Measurements from ENCODE around the gene RCVRN. TPM values are rescaled to one million over a fixed set of nuclear protein-coding genes. Genes with fewer than 3 reads are reported as not detected.

RCVRN gene
- total and polyA plus RNA-seq, 9 of the 15 experiments (the other 6 are each of a cell fraction or from before 2014, with no cell fraction given) = not detected

DNA sequence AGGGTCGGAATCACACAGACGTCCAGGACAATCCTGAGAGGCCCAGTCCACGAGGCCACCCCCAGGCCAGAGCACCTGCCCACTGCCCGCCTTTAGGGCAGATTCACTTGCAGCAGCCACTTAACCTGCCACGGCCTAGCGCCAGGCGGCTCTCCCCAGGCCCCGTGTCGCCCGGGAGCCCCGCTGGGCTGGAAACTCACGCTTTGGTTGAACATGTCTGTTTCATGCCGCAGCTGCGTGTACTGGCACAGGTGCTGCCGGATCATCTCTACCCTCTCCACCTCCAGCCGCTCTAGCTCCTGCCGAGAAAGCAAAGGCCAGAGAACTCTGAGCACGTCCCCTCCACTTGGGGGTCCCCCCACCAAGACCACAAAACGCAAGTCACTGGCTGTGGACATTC, 12.7 kb upstream of the RCVRN start:
- Histone ChIP-seq H3K79me2 (ENCODE audit: control insufficient read depth, insufficient read depth, low read length) (no peaks in the 10 kb centered on the region), H3K27me3 (ENCODE audit: control insufficient read depth in 2 of 2, insufficient read depth in 2 of 2, low read length in 2 of 2) (peaks cover 0 to 5% of the 10 kb centered on the region in 2 experiments; a peak in 1 of 5 replicates), H3K4me2 (ENCODE audit: insufficient read depth, low read length) (no peak overlapping the region), H3K27ac (ENCODE audit: extremely low read depth, low read depth, low read length) (no peak overlapping the region), H3K36me3 (ENCODE audit: control insufficient read depth, insufficient read depth, low read length) (no peaks in the 10 kb centered on the region), H2AFZ (ENCODE audit: low read depth, low read length) (no peak overlapping the region), H3K9me3 (replicated peaks; ENCODE audit: control insufficient read depth, insufficient read depth, low read depth, low read length) (no peaks in the 10 kb centered on the region), H3K4me1 (replicated peaks in 1 of 2; ENCODE audit: control insufficient read depth in 2 of 2, insufficient read depth in 2 of 2, low read length in 2 of 2) (no peaks in the 10 kb centered on the region), H4K20me1 (replicated peaks; ENCODE audit: control insufficient read depth, insufficient read depth, low read length) (no peaks in the 10 kb centered on the region), H3K9me1 (ENCODE audit: control insufficient read depth, insufficient read depth, low read length) (no peaks in the 10 kb centered on the region), H3K9ac (ENCODE audit: insufficient read depth in 1 of 2, low read depth in 2 of 2, low read length in 2 of 2) (no peak overlapping the region), H3K4me3 (no peak overlapping the region)
- intact Hi-C loops (cut with micrococcal nuclease) (no loop called here), in situ Hi-C loops (cut with MboI) (no loop called here)
- 0% methylated on average over 14 of the region's 19 CpGs for WGBS (ENCODE audit: insufficient coverage, low coverage, missing lambda C conversion rate)
- TF ChIP-seq, protein P1, sequence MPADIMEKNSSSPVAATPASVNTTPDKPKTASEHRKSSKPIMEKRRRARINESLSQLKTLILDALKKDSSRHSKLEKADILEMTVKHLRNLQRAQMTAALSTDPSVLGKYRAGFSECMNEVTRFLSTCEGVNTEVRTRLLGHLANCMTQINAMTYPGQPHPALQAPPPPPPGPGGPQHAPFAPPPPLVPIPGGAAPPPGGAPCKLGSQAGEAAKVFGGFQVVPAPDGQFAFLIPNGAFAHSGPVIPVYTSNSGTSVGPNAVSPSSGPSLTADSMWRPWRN (IDR thresholded peaks at IDR 0.05; ENCODE audit: low read depth) = no peak
- TF ChIP-seq, protein P2, sequence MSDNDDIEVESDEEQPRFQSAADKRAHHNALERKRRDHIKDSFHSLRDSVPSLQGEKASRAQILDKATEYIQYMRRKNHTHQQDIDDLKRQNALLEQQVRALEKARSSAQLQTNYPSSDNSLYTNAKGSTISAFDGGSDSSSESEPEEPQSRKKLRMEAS (CRISPR knock-in tag; IDR thresholded peaks at IDR 0.05) = no peak
- TF ChIP-seq DPF2 (IDR thresholded peaks at IDR 0.05) = no peak
- no peak for TF ChIP-seq TAF1 (IDR thresholded peaks at IDR 0.05; ENCODE audit: control insufficient read depth, extremely low read depth, insufficient read depth, low read length, severe bottlenecking)
- TF ChIP-seq SOX6 (IDR thresholded peaks at IDR 0.05) = no peak
- TF ChIP-seq, protein P3, sequence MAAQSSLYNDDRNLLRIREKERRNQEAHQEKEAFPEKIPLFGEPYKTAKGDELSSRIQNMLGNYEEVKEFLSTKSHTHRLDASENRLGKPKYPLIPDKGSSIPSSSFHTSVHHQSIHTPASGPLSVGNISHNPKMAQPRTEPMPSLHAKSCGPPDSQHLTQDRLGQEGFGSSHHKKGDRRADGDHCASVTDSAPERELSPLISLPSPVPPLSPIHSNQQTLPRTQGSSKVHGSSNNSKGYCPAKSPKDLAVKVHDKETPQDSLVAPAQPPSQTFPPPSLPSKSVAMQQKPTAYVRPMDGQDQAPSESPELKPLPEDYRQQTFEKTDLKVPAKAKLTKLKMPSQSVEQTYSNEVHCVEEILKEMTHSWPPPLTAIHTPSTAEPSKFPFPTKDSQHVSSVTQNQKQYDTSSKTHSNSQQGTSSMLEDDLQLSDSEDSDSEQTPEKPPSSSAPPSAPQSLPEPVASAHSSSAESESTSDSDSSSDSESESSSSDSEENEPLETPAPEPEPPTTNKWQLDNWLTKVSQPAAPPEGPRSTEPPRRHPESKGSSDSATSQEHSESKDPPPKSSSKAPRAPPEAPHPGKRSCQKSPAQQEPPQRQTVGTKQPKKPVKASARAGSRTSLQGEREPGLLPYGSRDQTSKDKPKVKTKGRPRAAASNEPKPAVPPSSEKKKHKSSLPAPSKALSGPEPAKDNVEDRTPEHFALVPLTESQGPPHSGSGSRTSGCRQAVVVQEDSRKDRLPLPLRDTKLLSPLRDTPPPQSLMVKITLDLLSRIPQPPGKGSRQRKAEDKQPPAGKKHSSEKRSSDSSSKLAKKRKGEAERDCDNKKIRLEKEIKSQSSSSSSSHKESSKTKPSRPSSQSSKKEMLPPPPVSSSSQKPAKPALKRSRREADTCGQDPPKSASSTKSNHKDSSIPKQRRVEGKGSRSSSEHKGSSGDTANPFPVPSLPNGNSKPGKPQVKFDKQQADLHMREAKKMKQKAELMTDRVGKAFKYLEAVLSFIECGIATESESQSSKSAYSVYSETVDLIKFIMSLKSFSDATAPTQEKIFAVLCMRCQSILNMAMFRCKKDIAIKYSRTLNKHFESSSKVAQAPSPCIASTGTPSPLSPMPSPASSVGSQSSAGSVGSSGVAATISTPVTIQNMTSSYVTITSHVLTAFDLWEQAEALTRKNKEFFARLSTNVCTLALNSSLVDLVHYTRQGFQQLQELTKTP (IDR thresholded peaks at IDR 0.05; ENCODE audit: low read depth in 1 of 2, partially characterized antibody in 2 of 2) = no peak
- TF ChIP-seq FOXJ2 (tag; IDR thresholded peaks at IDR 0.05) = no peak
- no peak for TF ChIP-seq NFYB (IDR thresholded peaks at IDR 0.05; ENCODE audit: extremely low read depth, insufficient read length)
- TF ChIP-seq RBM34 (IDR thresholded peaks at IDR 0.05; ENCODE audit: borderline replicate concordance, insufficient read depth, low read length) = no peak
- TF ChIP-seq, protein P4, sequence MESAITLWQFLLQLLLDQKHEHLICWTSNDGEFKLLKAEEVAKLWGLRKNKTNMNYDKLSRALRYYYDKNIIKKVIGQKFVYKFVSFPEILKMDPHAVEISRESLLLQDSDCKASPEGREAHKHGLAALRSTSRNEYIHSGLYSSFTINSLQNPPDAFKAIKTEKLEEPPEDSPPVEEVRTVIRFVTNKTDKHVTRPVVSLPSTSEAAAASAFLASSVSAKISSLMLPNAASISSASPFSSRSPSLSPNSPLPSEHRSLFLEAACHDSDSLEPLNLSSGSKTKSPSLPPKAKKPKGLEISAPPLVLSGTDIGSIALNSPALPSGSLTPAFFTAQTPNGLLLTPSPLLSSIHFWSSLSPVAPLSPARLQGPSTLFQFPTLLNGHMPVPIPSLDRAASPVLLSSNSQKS (CRISPR knock-in tag; IDR thresholded peaks at IDR 0.05) = no peak
- no peak for TF ChIP-seq RBFOX2 (IDR thresholded peaks at IDR 0.05; ENCODE audit: low read depth, low read length)
- TF ChIP-seq STAT5A (IDR thresholded peaks at IDR 0.05; ENCODE audit: borderline replicate concordance, low read length) = no peak
- TF ChIP-seq POLR3G (IDR thresholded peaks at IDR 0.05; ENCODE audit: extremely low read depth, insufficient read length, insufficient replicate concordance) = no peak
- no peak for DNase-seq (ENCODE audit: extremely low read depth in 1 of 4, low spot score in 3 of 4)
- ChIA-PET CTCF (ENCODE audit: low intra/inter-chr PET ratio) (no interaction called here), POLR2A (no interaction called here)
- no TSS peak for BruUV-seq (replicated peaks)
- no peak for FAIRE-seq
- ATAC-seq = no peak

Measured in K562 (cell line).